ENCODE measurements around the gene DIAPH2.
"Not testable (repeated sequence)": the region's sequence is repeated elsewhere in the genome, so short reads cannot be mapped to it uniquely, and the experiment has no call there.

Gene DIAPH2

GRCh38 chrX:96719161-96719875 lies 34.7 kb downstream of the DIAPH2 start:
- DNase-seq: no peak

GRCh38 chrX:96721354-96721753 lies 36.7 kb downstream of the DIAPH2 start:
- no peak for DNase-seq

- DNase-seq: no peak
Observed at GRCh38 chrX:96722781-96723180, 38.1 kb downstream of the DIAPH2 start.

GRCh38 chrX:96729053-96729452 lies 44.4 kb downstream of the DIAPH2 start:
- no peak for DNase-seq

GRCh38 chrX:96729868-96730643 lies 45.4 kb downstream of the DIAPH2 start:
- no peak for DNase-seq

GRCh38 chrX:96731000-96731399 lies 46.4 kb downstream of the DIAPH2 start:
- DNase-seq: not testable (repeated sequence)

- DNase-seq: no peak
Observed at GRCh38 chrX:96743367-96744073, 58.9 kb downstream of the DIAPH2 start.

GRCh38 chrX:96752781-96753180 lies 68.1 kb downstream of the DIAPH2 start:
- no peak for DNase-seq

- DNase-seq: no peak
Observed at GRCh38 chrX:96753230-96753629, 68.6 kb downstream of the DIAPH2 start.

GRCh38 chrX:96756491-96756890 lies 71.8 kb downstream of the DIAPH2 start:
- DNase-seq: no peak

GRCh38 chrX:96761566-96761965 lies 76.9 kb downstream of the DIAPH2 start:
- no peak for DNase-seq

GRCh38 chrX:96763608-96764007 lies 79.0 kb downstream of the DIAPH2 start:
- no peak for DNase-seq

GRCh38 chrX:96764864-96765263 lies 80.2 kb downstream of the DIAPH2 start:
- no peak for DNase-seq

GRCh38 chrX:96770315-96770714 lies 85.7 kb downstream of the DIAPH2 start:
- no peak for DNase-seq

- DNase-seq: no peak
Observed at GRCh38 chrX:96771486-96771885, 86.8 kb downstream of the DIAPH2 start.

- no peak for DNase-seq
Observed at GRCh38 chrX:96774116-96774515, 89.5 kb downstream of the DIAPH2 start.

GRCh38 chrX:96776966-96777365 lies 92.3 kb downstream of the DIAPH2 start:
- DNase-seq: no peak

GRCh38 chrX:96791559-96791958 lies 106.9 kb downstream of the DIAPH2 start:
- DNase-seq: no peak

GRCh38 chrX:96792047-96792446 lies 107.4 kb downstream of the DIAPH2 start:
- DNase-seq: no peak

- no peak for DNase-seq
Observed at GRCh38 chrX:96798982-96799381, 114.3 kb downstream of the DIAPH2 start.

GRCh38 chrX:96807318-96807717 lies 122.7 kb downstream of the DIAPH2 start:
- no peak for DNase-seq

- DNase-seq: no peak
Observed at GRCh38 chrX:96820935-96821334, 136.3 kb downstream of the DIAPH2 start.

GRCh38 chrX:96824166-96824565 lies 139.5 kb downstream of the DIAPH2 start:
- no peak for DNase-seq

- DNase-seq: no peak
Observed at GRCh38 chrX:96833333-96833732, 148.7 kb downstream of the DIAPH2 start.

Data from activated gamma-delta T cell treated with Interleukin-2 at 50 U/mL for 16 hours (primary cell).